GM12801 (cell line): ENCODE measurements around the gene CYB561.

Experiments used
- CTCF ChIP-seq: IDR thresholded peaks from one replicate; pipeline ENCODE4 v1.5.1; 2011; ENCODE audit warnings: control low read depth; ENCODE audit not compliant: insufficient read length; ENCODE audit errors: extremely low read depth

Gene CYB561

GRCh38 chr17:63434951-63435571, 11.0 kb downstream of the CYB561 start:
- no peak for TF ChIP-seq CTCF

GRCh38 chr17:63433746-63434591, 12.1 kb downstream of the CYB561 start:
- TF ChIP-seq CTCF: no peak

- no peak for TF ChIP-seq CTCF
Observed at GRCh38 chr17:63431939-63432804, 13.9 kb downstream of the CYB561 start.

- TF ChIP-seq CTCF: no peak
Observed at GRCh38 chr17:63431618-63431938, 14.5 kb downstream of the CYB561 start.

- no peak for TF ChIP-seq CTCF
Observed at GRCh38 chr17:63430223-63430622, 15.9 kb downstream of the CYB561 start.

GRCh38 chr17:63429766-63430165, 16.3 kb downstream of the CYB561 start:
- no peak for TF ChIP-seq CTCF

GRCh38 chr17:63426917-63427308, 19.2 kb downstream of the CYB561 start:
- no peak for TF ChIP-seq CTCF
